HG03457 (cell line): ENCODE measurements around the gene GPBP1.
A peak's percentile ranks its signal among the peaks of the same experiment; 100 is the strongest.
"Not testable (repeated sequence)": the region's sequence is repeated elsewhere in the genome, so short reads cannot be mapped to it uniquely, and the experiment has no call there.

Experiments
- ATAC-seq: cut with Tn5 transposase; IDR thresholded peaks from one replicate; pipeline ENCODE4 v1.9.1; 2021; ENCODE audit warnings: moderate number of reproducible peaks; ENCODE audit not compliant: unreplicated experiment

Gene GPBP1, protein sequence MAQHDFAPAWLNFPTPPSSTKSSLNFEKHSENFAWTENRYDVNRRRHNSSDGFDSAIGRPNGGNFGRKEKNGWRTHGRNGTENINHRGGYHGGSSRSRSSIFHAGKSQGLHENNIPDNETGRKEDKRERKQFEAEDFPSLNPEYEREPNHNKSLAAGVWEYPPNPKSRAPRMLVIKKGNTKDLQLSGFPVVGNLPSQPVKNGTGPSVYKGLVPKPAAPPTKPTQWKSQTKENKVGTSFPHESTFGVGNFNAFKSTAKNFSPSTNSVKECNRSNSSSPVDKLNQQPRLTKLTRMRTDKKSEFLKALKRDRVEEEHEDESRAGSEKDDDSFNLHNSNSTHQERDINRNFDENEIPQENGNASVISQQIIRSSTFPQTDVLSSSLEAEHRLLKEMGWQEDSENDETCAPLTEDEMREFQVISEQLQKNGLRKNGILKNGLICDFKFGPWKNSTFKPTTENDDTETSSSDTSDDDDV

DNA sequence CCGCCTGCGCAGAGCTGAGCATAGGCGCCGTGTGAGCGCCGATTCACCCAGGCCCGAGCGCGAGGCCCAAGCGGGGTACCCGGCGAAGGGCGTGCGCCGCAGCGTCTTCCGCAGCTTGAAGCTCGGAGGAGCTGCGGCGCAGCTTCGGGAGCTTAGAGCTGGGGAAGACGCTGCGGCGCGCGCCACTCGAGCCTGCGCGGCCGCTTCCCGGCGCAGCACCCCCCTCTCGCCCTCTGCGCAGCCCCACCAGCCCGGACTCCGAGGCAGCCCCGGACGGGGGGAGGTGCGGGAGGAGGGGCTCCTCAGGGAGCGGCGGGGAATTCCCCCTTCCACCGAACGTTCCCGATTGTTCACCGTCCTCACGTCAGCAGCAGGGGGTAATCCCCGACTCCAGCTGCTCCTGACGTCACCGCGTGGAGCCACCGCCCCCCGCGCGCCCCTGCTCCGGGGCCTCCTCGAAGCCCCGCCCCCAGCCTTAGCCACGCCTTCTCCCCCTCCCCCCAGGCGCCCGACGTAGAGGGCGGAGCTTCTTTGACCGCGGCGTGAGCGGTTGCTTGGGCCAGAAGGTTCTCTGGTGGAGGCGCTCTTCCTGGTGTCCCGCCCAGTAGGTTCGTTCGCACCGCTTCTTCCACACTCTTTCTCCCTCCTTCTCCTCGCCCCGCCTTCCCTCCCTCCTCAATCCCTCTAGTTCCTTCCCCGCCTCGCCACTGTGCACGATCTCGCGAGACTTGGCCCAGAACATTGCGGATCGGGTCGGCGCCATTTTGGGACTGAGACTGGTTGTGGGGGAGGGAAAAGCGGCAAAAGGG lies at the start of gene GPBP1:
GPBP1 (plus strand) TSS at position 741 of the 809 bp plus-strand sequence. CDS start 40,072 bp downstream, outside the sequence.
- ATAC-seq = peak; percentile 66

GRCh38 chr5:57128325-57128724 lies 45.5 kb upstream of the GPBP1 start:
- ATAC-seq = no peak

GRCh38 chr5:57133574-57133973 lies 40.3 kb upstream of the GPBP1 start:
- no peak for ATAC-seq

- no peak for ATAC-seq
Observed at GRCh38 chr5:57137401-57137800, 36.5 kb upstream of the GPBP1 start.

GRCh38 chr5:57152316-57152715 lies 21.5 kb upstream of the GPBP1 start:
- no peak for ATAC-seq

- no peak for ATAC-seq
Observed at GRCh38 chr5:57155033-57155432, 18.8 kb upstream of the GPBP1 start.

GRCh38 chr5:57157131-57157530 lies 16.7 kb upstream of the GPBP1 start:
- ATAC-seq = no peak

DNA sequence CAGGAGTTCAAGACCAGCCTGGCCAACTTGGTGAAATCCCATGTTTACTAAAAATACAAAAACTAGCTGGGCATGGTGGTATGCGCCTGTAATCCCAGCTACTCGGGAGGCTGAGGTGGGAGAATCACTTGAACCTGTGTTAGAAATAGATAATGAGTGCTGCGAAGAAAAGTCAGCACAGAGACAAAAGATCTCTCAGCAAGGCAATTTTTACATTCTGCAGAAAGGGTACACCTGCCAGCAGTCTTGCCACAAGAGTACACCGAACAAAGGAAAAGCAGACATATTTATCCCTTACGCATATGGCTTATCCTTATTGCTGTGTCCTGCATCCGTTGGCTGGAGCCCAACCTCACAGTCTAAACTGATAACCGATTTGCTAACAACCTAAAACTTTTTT lies 16.2 kb upstream of the GPBP1 start:
- no peak for ATAC-seq

- ATAC-seq = no peak
Observed at GRCh38 chr5:57163553-57164006, 10.3 kb upstream of the GPBP1 start.

DNA sequence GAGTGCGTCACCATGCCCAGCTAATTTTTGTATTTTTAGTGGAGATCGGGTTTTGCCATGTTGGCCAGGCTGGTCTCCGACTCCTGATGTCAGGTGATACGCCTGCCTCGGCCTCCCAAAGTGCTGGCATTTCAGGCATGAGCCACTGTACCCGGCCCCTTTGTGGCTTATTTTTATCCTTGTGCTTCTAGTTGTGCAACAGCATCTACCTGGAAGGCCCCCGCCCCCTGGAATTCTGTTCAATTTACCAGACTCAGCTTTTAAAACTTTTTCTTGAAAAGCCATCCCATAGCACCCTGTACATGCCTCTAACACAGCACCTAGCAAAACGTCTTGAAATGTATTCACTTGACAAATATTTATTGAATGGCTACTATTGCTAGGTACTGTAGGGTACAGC lies 9.7 kb upstream of the GPBP1 start:
- no peak for ATAC-seq

DNA sequence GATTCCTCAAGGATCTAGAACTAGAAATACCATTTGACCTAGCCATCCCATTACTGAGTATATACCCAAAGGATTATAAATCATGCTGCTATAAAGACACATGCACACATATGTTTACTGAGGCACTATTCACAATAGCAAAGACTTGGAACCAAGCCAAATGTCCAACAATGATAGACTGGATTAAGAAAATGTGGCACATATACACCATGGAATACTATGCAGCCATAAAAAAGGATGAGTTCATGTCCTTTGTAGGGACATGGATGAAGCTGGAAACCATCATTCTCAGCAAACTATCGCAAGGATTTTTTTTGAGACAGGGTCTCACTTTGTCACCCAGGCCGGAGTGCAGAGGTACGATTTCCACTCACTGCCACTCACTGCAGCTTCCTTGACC lies 8.7 kb upstream of the GPBP1 start:
- ATAC-seq = not testable (repeated sequence)

GRCh38 chr5:57166276-57166675 lies 7.6 kb upstream of the GPBP1 start:
- ATAC-seq = no peak

DNA sequence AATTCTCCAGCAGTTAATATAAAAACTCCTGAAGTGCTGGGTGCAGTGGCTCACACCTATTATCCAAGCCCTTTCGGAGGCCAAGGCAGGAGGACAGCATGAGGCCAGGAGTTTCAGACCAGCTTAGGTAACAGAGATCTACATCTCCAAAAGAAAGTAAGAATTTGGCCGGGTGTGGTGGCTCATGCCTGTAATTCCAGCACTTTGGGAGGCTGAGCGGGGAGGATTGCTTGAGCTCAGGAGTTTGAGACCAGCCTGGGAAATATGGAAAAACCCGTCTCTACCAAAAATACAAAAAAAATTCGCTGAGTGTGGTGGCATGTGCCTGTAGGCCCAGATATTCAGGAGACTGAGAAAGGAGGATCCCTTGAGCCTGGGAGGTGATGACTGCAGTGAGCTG lies 6.7 kb upstream of the GPBP1 start:
- ATAC-seq = no peak

DNA sequence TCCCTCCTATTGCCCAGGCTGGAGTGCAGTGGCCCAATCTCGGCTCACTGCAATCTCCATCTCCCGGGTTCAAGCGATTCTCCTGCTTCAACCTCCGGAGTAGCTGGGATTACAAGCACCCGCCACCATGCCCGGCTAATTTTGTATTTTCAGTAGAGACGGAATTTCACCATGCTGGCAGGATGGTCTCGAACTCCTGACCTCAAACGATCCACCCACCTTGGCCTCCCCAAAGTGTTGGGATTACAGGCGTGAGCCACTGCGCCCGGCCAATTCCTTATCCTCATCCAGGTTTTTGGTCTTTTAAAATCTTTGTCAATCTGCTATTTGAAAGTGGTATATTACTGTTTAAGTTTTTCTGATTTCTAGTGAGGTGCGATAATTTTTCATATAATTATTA lies 3.7 kb upstream of the GPBP1 start:
- ATAC-seq = not testable (repeated sequence)

GRCh38 chr5:57171816-57172465 lies 1.9 kb upstream of the GPBP1 start:
- ATAC-seq = no peak

- ATAC-seq = no peak
Observed at GRCh38 chr5:57172466-57173318, 1.2 kb upstream of the GPBP1 start.

GRCh38 chr5:57174128-57174889 lies 450 bp downstream of the GPBP1 start:
- ATAC-seq = no peak

GRCh38 chr5:57174890-57175510 lies 1.1 kb downstream of the GPBP1 start:
- no peak for ATAC-seq
